Gastrocnemius medialis (tissue), 4 donors: ENCODE data around the gene DHX40. TPM values are rescaled to one million over a fixed set of nuclear protein-coding genes. Genes with fewer than 3 reads are reported as not detected.

Source experiments
- ATAC-seq, 2 donors: fragments of 150-250 bp; one replicate each; pipeline ENCODE4 v1.9.1; 2016
- DNase-seq, 2 donors: peaks; one replicate each; pipeline ENCODE4 v3.0.0-alpha.2; 2019
- H3K27ac ChIP-seq, 4 donors: fragments of 200-600 bp; sonication (generic); 1 replicate in 1 of 4; 2 replicates in 3 of 4; pipeline ENCODE4 v1.5.1; 2016 to 2018; ENCODE audit warnings: mild to moderate bottlenecking in 2 of 4, moderate library complexity in 1 of 4
- H3K27me3 ChIP-seq, 3 donors: fragments of 200-600 bp; sonication (generic) in 2 of 3; 1 replicate in 1 of 3; 2 replicates in 2 of 3; pipeline versions ENCODE4 v1.5.1 to v1.6.0; 2016 to 2019; ENCODE audit warnings: mild to moderate bottlenecking in 1 of 3, moderate library complexity in 1 of 3
- H3K36me3 ChIP-seq, 2 donors: fragments of 200-600 bp; sonication (generic) in 1 of 2; one replicate each; pipeline ENCODE4 v1.5.1; 2017 to 2018
- H3K4me1 ChIP-seq, 2 donors: fragments of 200-600 bp; sonication (generic) in 1 of 2; one replicate each; pipeline ENCODE4 v1.5.1; 2016 to 2017; ENCODE audit warnings: mild to moderate bottlenecking in 2 of 2
- H3K4me3 ChIP-seq, 4 donors: fragments of 200-600 bp; sonication (generic) in 3 of 4; 1 replicate in 1 of 4; 2 replicates in 3 of 4; pipeline ENCODE4 v1.5.1; 2016 to 2019; ENCODE audit warnings: mild to moderate bottlenecking in 2 of 4
- H3K9me3 ChIP-seq, 3 donors: fragments of 200-600 bp; sonication (generic) in 2 of 3; 1 replicate in 1 of 3; 2 replicates in 2 of 3; pipeline ENCODE4 v1.5.1; 2016 to 2019
- POLR2A ChIP-seq, 2 donors: fragments of 450-650 bp; IDR thresholded peaks; one replicate each; pipeline ENCODE4 v1.6.1; 2017; ENCODE audit warnings: antibody characterized with exemption in 2 of 2, mild to moderate bottlenecking in 2 of 2, moderate library complexity in 2 of 2
- in situ Hi-C, 4 donors: fragments of 200-750 bp; cut with MboI; loops; one replicate each; pipeline versions ENCODE4 v1.15.0 to v1.8.0; 2017; ENCODE audit warnings: low sequenced_read_pairs in 4 of 4
- intact Hi-C: fragments of 100-400 bp; cut with DNase I; formaldehyde crosslinking; loops from one replicate; pipeline ENCODE4 v1.15.1; 2023; ENCODE audit warnings: low total_unique reads
- total RNA-seq, 4 donors: library from RNA; depleted of rRNA; stranded (reverse); fragments of >200 nt; gene quantifications; one replicate each; pipeline versions ENCODE4 v1.1.0 to v1.2.3, GENCODE V29; 2016
- TF ChIP-seq, protein P1 (sequence below), 5 experiments: fragments of 450-650 bp in 3 of 5; fragments of 200-600 bp in 2 of 5; sonication (generic) in 2 of 5; IDR thresholded peaks in 4 of 5; conservative IDR thresholded peaks in 1 of 5; 1 replicate in 4 of 5; 2 replicates in 1 of 5; pipeline ENCODE4 v1.5.1; 2016 to 2019; ENCODE audit warnings: antibody characterized with exemption in 5 of 5, mild to moderate bottlenecking in 3 of 5, moderate library complexity in 3 of 5

DHX40 gene
- total RNA-seq, 4 donors from 2014 or later: 21.2 to 32.2 (median 26.9) TPM

DNA sequence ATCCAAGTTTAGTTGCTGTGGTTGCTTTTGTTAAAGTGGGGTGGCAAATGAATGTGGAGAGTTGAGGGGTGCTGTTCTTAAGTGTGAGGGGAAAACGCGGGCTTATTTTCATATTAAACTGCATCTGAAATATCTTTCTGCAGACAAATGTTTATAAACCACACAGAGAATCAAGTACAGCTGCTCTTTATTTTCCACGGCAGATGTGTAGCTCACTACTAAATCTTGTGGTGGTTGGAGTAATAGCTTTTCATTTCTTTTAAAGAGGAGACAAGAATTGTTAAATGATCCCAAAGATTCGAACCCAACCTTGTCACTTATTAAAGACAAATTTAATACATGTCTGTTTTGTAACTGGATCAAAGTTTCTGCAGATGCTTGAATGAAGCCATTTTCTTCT, 56.4 kb downstream of the DHX40 start:
- no peaks in the 10 kb centered on the region for H3K9me3 ChIP-seq
- H3K4me1 ChIP-seq: peaks cover 57 to 65% of the 10 kb centered on the region in 2 donors
- ATAC-seq (no peak), DNase-seq (no peak)
- H3K27ac ChIP-seq: peak overlapping the region; percentile 97 to 99 (median 98)
- H3K27me3 ChIP-seq: no peaks in the 10 kb centered on the region
- TF ChIP-seq, protein P1, sequence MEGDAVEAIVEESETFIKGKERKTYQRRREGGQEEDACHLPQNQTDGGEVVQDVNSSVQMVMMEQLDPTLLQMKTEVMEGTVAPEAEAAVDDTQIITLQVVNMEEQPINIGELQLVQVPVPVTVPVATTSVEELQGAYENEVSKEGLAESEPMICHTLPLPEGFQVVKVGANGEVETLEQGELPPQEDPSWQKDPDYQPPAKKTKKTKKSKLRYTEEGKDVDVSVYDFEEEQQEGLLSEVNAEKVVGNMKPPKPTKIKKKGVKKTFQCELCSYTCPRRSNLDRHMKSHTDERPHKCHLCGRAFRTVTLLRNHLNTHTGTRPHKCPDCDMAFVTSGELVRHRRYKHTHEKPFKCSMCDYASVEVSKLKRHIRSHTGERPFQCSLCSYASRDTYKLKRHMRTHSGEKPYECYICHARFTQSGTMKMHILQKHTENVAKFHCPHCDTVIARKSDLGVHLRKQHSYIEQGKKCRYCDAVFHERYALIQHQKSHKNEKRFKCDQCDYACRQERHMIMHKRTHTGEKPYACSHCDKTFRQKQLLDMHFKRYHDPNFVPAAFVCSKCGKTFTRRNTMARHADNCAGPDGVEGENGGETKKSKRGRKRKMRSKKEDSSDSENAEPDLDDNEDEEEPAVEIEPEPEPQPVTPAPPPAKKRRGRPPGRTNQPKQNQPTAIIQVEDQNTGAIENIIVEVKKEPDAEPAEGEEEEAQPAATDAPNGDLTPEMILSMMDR (IDR thresholded peaks at IDR 0.05 in 4 of 5, conservative IDR thresholded peaks at IDR 0.05 in 1 of 5): no peak
- no peak for TF ChIP-seq POLR2A (IDR thresholded peaks at IDR 0.05)
- in situ Hi-C loops: no loop called here
- intact Hi-C loops: loop anchor here (10.0 kb wide), 1 partner anchor 773 kb away; the partner anchor contains the start of gene USP32
- H3K4me3 ChIP-seq: peak overlapping the region; percentile 92 to 99 (median 95)
- H3K36me3 ChIP-seq: no peaks in the 10 kb centered on the region

DNA sequence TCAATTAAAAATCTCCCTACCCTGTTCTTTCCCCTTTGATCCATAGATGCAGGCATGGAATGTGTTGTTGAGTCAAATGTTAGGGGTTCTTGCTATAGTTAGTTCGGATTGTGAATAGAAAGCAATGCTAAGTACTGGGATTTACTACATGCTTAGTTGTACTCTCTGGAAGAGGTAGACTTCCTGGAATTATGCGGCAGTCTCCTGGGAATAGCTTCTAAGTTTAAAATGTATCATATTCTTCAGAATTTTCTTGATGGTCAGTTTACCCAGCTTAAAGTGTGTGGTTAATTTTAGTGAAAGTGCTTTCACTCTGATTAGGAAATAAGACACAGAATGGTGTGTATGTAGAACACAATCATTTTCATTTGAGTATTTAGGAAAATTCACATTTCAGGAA, 57.7 kb downstream of the DHX40 start:
- H3K4me1 ChIP-seq: peaks cover 65 to 70% of the 10 kb centered on the region in 2 donors
- ATAC-seq (no peak), DNase-seq (no peak)
- TF ChIP-seq, protein P1 (IDR thresholded peaks at IDR 0.05 in 4 of 5, conservative IDR thresholded peaks at IDR 0.05 in 1 of 5): no peak
- no peak for TF ChIP-seq POLR2A (IDR thresholded peaks at IDR 0.05)
- H3K27me3 ChIP-seq: no peaks in the 10 kb centered on the region
- H3K27ac ChIP-seq: peak overlapping the region; percentile 97 to 99 (median 98)
- no peaks in the 10 kb centered on the region for H3K36me3 ChIP-seq
- intact Hi-C loops: loop anchor here (10.0 kb wide), 1 partner anchor 772 kb away; the partner anchor contains the start of gene USP32
- in situ Hi-C loops: no loop called here
- no peaks in the 10 kb centered on the region for H3K9me3 ChIP-seq
- H3K4me3 ChIP-seq: peak overlapping the region in 2 of 4 donors; percentile 92 to 99

DNA sequence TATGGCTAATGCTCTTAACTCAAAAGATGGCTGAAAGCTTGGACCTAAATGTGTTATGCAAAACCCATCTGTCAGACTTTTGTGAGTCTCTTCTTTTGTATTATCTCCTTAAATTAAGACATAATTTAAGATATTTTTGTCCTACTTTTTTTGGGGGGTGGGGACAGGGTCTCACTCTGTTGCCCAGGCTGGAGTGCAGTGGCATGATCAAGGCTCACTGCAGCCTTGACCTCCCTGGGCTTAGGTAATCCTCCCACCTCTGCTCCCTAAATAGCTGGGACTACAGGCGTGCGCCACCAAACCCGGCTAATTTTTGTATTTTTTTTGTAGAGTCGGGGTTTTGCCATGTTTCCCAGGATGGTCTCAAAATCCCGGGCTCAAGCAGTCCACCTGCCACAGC, 61.3 kb downstream of the DHX40 start:
- TF ChIP-seq POLR2A (IDR thresholded peaks at IDR 0.05): no peak
- TF ChIP-seq, protein P1 (IDR thresholded peaks at IDR 0.05 in 4 of 5, conservative IDR thresholded peaks at IDR 0.05 in 1 of 5): no peak
- H3K27me3 ChIP-seq: no peaks in the 10 kb centered on the region
- no peaks in the 10 kb centered on the region for H3K9me3 ChIP-seq
- intact Hi-C loops (loop anchor here (10.0 kb wide), 1 partner anchor 768 kb away; the partner anchor contains the start of gene USP32), in situ Hi-C loops (no loop called here)
- H3K27ac ChIP-seq: no peak overlapping the region
- H3K4me1 ChIP-seq: peaks cover 71 to 80% of the 10 kb centered on the region in 2 donors
- no peaks in the 10 kb centered on the region for H3K36me3 ChIP-seq
- ATAC-seq (no peak), DNase-seq (no peak)
- H3K4me3 ChIP-seq: no peak overlapping the region

DNA sequence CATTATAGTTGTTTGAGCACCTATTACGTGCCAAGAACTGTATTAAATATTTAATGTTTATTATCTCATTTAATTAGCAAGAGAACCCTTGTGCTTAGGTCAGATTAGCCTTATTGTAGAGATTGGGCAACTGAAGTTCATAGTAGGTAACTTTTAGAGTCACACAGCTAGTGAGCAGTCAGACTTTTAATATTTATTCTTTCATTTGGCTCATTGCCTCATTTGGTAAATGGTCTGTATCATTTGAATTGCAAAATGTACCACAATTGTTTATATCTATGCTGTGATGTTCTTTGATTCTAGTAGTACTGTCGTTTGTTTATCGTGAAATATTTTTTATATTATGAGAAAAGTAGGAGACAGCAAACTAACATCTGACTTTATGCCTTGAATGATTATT, 61.9 kb downstream of the DHX40 start:
- intact Hi-C loops (loop anchor here (10.0 kb wide), 1 partner anchor 768 kb away; the partner anchor contains the start of gene USP32), in situ Hi-C loops (no loop called here)
- TF ChIP-seq, protein P1 (IDR thresholded peaks at IDR 0.05 in 4 of 5, conservative IDR thresholded peaks at IDR 0.05 in 1 of 5): no peak
- no peak for TF ChIP-seq POLR2A (IDR thresholded peaks at IDR 0.05)
- Histone ChIP-seq H3K4me3 (no peak overlapping the region), H3K4me1 (peaks cover 66 to 74% of the 10 kb centered on the region in 2 donors), H3K27ac (no peak overlapping the region), H3K27me3 (no peaks in the 10 kb centered on the region), H3K36me3 (no peaks in the 10 kb centered on the region), H3K9me3 (no peaks in the 10 kb centered on the region)
- ATAC-seq (no peak), DNase-seq (no peak)

DNA sequence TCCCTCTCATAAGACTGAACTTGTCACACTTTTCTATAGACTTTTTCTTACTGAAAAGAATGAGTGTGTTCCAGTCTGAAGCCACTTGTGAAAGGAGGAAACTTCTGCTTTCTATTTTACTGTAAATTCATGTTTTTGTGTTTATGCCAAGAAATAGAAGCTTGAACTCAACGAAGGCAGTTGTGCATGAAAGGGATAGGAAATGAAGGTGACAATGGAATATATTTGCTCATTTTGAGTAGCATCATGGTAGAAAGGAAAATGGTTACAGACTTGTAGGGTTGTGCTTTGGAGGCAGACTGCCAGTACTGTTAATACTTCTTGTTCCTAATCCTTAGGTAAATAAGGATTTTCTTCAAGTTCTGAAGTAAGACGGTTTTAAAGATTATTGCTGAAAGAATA, 62.4 kb downstream of the DHX40 start:
- intact Hi-C loops: loop anchor here (10.0 kb wide), 1 partner anchor 767 kb away; the partner anchor contains the start of gene USP32
- Histone ChIP-seq H3K9me3 (no peaks in the 10 kb centered on the region), H3K4me3 (no peak overlapping the region), H3K36me3 (no peaks in the 10 kb centered on the region), H3K27ac (no peak overlapping the region), H3K4me1 (peaks cover 61 to 74% of the 10 kb centered on the region in 2 donors), H3K27me3 (no peaks in the 10 kb centered on the region)
- DNase-seq (no peak), ATAC-seq (no peak)
- no peak for TF ChIP-seq POLR2A (IDR thresholded peaks at IDR 0.05)
- TF ChIP-seq, protein P1 (IDR thresholded peaks at IDR 0.05 in 4 of 5, conservative IDR thresholded peaks at IDR 0.05 in 1 of 5): no peak
- in situ Hi-C loops: no loop called here
